Ishikawa (cell line): Measurements from ENCODE around the gene GSTP1.

ENCODE experiments used
- EP300 ChIP-seq: IDR thresholded peaks from 2 replicates; pipeline ENCODE4 v1.6.1; 2012; ENCODE audit warnings: borderline replicate concordance
- FOXM1 ChIP-seq: IDR thresholded peaks from 2 replicates; pipeline ENCODE4 v1.6.1; 2012; ENCODE audit warnings: low read depth, borderline replicate concordance
- NFIC ChIP-seq: IDR thresholded peaks from 2 replicates; pipeline ENCODE4 v1.6.1; 2012
- RAD21 ChIP-seq: IDR thresholded peaks from 2 replicates; pipeline ENCODE4 v1.6.1; 2012; ENCODE audit warnings: low read depth
- REST ChIP-seq: IDR thresholded peaks from 2 replicates; pipeline ENCODE4 v1.6.1; 2012; ENCODE audit warnings: low read depth, mild to moderate bottlenecking
- TAF1 ChIP-seq: IDR thresholded peaks from 2 replicates; pipeline ENCODE4 v1.6.1; 2012; ENCODE audit warnings: low read depth, mild to moderate bottlenecking
- TCF12 ChIP-seq: IDR thresholded peaks from 2 replicates; pipeline ENCODE4 v1.6.1; 2012; ENCODE audit warnings: low read depth
- TEAD4 ChIP-seq: IDR thresholded peaks from 2 replicates; pipeline ENCODE4 v1.6.1; 2012
- USF1 ChIP-seq: IDR thresholded peaks from 2 replicates; pipeline ENCODE4 v1.6.1; 2012
- YY1 ChIP-seq: IDR thresholded peaks from 2 replicates; pipeline ENCODE4 v1.6.1; 2012; ENCODE audit warnings: low read depth
- TF ChIP-seq, protein P1 (sequence below): IDR thresholded peaks from 2 replicates; pipeline ENCODE4 v1.6.1; 2012

DNA sequence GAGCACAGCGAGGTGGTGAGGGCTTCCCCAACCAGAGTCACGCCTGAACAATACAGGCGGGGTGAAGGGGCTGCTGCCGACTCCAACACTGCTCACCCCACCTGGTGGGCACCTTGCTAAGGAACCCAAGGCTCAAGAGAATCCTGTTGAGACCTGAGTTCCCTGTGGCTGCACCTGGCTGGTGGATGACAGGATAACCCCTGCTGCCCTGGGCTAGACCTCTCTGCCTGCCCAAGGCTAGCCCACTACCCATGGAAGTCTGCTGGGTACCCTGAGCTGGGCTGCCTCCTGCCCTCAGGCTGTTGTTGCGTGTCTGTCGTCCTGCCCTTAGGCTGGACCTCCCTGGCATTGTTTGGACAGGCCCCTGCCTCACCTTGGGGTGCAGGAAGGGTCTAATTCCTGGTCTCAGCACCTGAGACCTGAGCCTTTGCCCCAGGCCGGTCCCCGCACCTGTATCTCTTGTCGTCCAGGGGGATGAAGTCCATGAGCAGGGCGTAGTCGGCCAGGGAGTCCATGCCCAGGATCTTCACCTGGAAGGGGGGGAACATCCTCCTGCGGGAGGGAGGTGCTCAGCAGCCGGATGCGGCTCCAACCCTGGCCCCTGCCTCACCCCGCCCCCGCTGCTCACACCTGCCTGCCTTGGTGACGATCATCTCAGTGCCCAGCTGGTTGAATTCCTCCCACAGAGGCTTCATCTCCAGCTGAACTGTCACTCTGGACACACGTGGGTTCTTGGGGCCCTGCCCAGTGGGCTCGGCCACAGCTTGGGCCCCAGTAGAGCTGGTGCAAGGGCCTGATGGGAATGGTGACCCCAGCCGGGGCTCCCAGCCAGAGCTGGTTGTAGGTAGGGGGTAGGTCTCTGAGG is 51.0 kb downstream of the GSTP1 start:
- TF ChIP-seq RAD21 = no peak
- no peak for TF ChIP-seq FOXM1
- TF ChIP-seq USF1 = no peak
- no peak for TF ChIP-seq TEAD4
- no peak for TF ChIP-seq TAF1
- TF ChIP-seq REST = no peak
- TF ChIP-seq NFIC = no peak
- no peak for TF ChIP-seq TCF12
- no peak for TF ChIP-seq YY1
- TF ChIP-seq, protein P1, sequence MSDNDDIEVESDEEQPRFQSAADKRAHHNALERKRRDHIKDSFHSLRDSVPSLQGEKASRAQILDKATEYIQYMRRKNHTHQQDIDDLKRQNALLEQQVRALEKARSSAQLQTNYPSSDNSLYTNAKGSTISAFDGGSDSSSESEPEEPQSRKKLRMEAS = no peak
- no peak for TF ChIP-seq EP300
